ENCODE measurements around the gene CARD19. TPM values are rescaled to one million over a fixed set of nuclear protein-coding genes. Genes with fewer than 3 reads are reported as not detected.

CARD19 gene
- total RNA-seq, 1 experiment from 2014 or later: 63.4 TPM

GRCh38 chr9:93093877-93094657 is 1.9 kb upstream of the CARD19 start:
- no TSS peak for BruUV-seq (replicated peaks)
- ChIA-PET CTCF (no interaction called here), POLR2A (no interaction called here)
- Histone ChIP-seq H3K4me3 (ENCODE audit: low read depth in 2 of 2, low read length in 2 of 2) (no peak overlapping the region), H3K36me3 (ENCODE audit: control insufficient read depth, insufficient read depth, low read length) (peaks cover 4% of the 10 kb centered on the region; the same call in 1 of the 2 replicates), H3K9me3 (ENCODE audit: control insufficient read depth, insufficient read depth, low read depth, low read length) (no peaks in the 10 kb centered on the region; the same call in 1 of the 2 replicates), H3K4me1 (ENCODE audit: control insufficient read depth, insufficient read depth, low read length) (peaks cover 20% of the 10 kb centered on the region), H3K27ac (ENCODE audit: low read length) (no peak overlapping the region; the same call in 1 of the 2 replicates), H3K27me3 (ENCODE audit: control insufficient read depth, insufficient read depth, low read length) (no peaks in the 10 kb centered on the region)
- no peak for ATAC-seq
- intact Hi-C loops (cut with micrococcal nuclease; ENCODE audit: unreplicated experiment): loop anchor here (10.0 kb wide), 1 partner anchor 89 kb away; no protein-coding TSS in a partner anchor
- DNase-seq (ENCODE audit: low read depth, low spot score): no peak
- TF ChIP-seq, protein P1, sequence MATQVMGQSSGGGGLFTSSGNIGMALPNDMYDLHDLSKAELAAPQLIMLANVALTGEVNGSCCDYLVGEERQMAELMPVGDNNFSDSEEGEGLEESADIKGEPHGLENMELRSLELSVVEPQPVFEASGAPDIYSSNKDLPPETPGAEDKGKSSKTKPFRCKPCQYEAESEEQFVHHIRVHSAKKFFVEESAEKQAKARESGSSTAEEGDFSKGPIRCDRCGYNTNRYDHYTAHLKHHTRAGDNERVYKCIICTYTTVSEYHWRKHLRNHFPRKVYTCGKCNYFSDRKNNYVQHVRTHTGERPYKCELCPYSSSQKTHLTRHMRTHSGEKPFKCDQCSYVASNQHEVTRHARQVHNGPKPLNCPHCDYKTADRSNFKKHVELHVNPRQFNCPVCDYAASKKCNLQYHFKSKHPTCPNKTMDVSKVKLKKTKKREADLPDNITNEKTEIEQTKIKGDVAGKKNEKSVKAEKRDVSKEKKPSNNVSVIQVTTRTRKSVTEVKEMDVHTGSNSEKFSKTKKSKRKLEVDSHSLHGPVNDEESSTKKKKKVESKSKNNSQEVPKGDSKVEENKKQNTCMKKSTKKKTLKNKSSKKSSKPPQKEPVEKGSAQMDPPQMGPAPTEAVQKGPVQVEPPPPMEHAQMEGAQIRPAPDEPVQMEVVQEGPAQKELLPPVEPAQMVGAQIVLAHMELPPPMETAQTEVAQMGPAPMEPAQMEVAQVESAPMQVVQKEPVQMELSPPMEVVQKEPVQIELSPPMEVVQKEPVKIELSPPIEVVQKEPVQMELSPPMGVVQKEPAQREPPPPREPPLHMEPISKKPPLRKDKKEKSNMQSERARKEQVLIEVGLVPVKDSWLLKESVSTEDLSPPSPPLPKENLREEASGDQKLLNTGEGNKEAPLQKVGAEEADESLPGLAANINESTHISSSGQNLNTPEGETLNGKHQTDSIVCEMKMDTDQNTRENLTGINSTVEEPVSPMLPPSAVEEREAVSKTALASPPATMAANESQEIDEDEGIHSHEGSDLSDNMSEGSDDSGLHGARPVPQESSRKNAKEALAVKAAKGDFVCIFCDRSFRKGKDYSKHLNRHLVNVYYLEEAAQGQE (IDR thresholded peaks at IDR 0.05; ENCODE audit: insufficient read depth in 1 of 2, low read depth in 2 of 2, low read length in 1 of 2): no peak
- TF ChIP-seq, protein P2, sequence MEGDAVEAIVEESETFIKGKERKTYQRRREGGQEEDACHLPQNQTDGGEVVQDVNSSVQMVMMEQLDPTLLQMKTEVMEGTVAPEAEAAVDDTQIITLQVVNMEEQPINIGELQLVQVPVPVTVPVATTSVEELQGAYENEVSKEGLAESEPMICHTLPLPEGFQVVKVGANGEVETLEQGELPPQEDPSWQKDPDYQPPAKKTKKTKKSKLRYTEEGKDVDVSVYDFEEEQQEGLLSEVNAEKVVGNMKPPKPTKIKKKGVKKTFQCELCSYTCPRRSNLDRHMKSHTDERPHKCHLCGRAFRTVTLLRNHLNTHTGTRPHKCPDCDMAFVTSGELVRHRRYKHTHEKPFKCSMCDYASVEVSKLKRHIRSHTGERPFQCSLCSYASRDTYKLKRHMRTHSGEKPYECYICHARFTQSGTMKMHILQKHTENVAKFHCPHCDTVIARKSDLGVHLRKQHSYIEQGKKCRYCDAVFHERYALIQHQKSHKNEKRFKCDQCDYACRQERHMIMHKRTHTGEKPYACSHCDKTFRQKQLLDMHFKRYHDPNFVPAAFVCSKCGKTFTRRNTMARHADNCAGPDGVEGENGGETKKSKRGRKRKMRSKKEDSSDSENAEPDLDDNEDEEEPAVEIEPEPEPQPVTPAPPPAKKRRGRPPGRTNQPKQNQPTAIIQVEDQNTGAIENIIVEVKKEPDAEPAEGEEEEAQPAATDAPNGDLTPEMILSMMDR (IDR thresholded peaks at IDR 0.05): no peak
- no peak for TF ChIP-seq TCF7L2 (IDR thresholded peaks at IDR 0.05; ENCODE audit: low read depth, low read length)
- no peak for TF ChIP-seq SIN3A (IDR thresholded peaks at IDR 0.05; ENCODE audit: borderline replicate concordance, insufficient read depth, low read depth, low read length)
- no peak for TF ChIP-seq POLR2AphosphoS5 (IDR thresholded peaks at IDR 0.05; ENCODE audit: low read depth, low read length)
- in situ Hi-C loops (cut with HindIII; ENCODE audit: low pct_unique_long_range_greater_than_20kb, low sequenced_read_pairs): no loop called here

- POLR2A ChIA-PET: interaction anchor here (1.0 kb wide), 1 partner anchor 361 kb away, joined by 16 read pairs; no protein-coding TSS in a partner anchor
- Histone ChIP-seq H3K27ac (ENCODE audit: low read length) (peak overlapping the region; percentile 90), H3K4me3 (ENCODE audit: low read depth in 2 of 2, low read length in 2 of 2) (peak overlapping the region; percentile 51 to 57), H3K9me3 (ENCODE audit: control insufficient read depth, insufficient read depth, low read depth, low read length) (no peaks in the 10 kb centered on the region; the same call in 1 of the 2 replicates), H3K4me1 (ENCODE audit: control insufficient read depth, insufficient read depth, low read length) (peaks cover 26% of the 10 kb centered on the region), H3K36me3 (ENCODE audit: control insufficient read depth, insufficient read depth, low read length) (peaks cover 4% of the 10 kb centered on the region; the same call in 1 of the 2 replicates), H3K27me3 (ENCODE audit: control insufficient read depth, insufficient read depth, low read length) (no peaks in the 10 kb centered on the region)
- TSS peak; percentile 86 for BruUV-seq (replicated peaks)
- in situ Hi-C loops (cut with HindIII; ENCODE audit: low pct_unique_long_range_greater_than_20kb, low sequenced_read_pairs): no loop called here
- TF ChIP-seq POLR2AphosphoS5 (IDR thresholded peaks at IDR 0.05; ENCODE audit: low read depth, low read length) (no peak), TCF7L2 (IDR thresholded peaks at IDR 0.05; ENCODE audit: low read depth, low read length) (no peak), SIN3A (IDR thresholded peaks at IDR 0.05; ENCODE audit: borderline replicate concordance, insufficient read depth, low read depth, low read length) (no peak)
- TF ChIP-seq, protein P1 (IDR thresholded peaks at IDR 0.05; ENCODE audit: insufficient read depth in 1 of 2, low read depth in 2 of 2, low read length in 1 of 2): no peak
- TF ChIP-seq, protein P2 (IDR thresholded peaks at IDR 0.05): no peak
- DNase-seq (ENCODE audit: low read depth, low spot score) (no peak), ATAC-seq (no peak)
- CTCF ChIA-PET: no interaction called here
- intact Hi-C loops (cut with micrococcal nuclease; ENCODE audit: unreplicated experiment): loop anchor here (10.0 kb wide), 1 partner anchor 90 kb away; no protein-coding TSS in a partner anchor
Measured at GRCh38 chr9:93094658-93095204, 1.3 kb upstream of the CARD19 start.
